Measurements from ENCODE around the gene C9orf153. TPM values are rescaled to one million over a fixed set of nuclear protein-coding genes. Genes with fewer than 3 reads are reported as not detected.

The C9orf153 gene
- total and polyA plus RNA-seq, 2 donors (not counting 1 experiment from before 2014, with no cell fraction given), result 0.67 TPM; not detected in 1

DNA sequence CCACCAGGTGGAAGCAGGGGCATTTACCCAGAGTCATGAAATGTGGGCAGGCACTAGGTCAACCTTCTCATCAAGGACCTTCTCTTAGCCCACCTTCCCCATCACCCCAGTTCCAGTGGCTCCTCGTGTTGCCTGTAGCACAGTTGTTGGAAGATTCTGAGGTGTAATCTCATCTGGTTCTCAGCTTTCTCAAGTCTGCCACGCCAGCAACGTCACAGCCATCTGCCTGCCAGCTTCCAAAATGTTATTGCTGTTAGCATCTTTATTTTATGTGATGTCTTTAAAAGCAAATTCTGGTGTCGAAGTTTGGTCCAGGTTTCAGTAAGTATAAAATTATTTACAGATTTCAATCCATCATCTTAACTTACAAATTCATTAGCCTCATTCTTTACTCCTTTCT is 10.7 kb downstream of the C9orf153 start:
- peaks cover 0 to 14% (median 10%) of the 10 kb centered on the region in 3 donors for H3K9me3 ChIP-seq (ENCODE audit: control extremely low read depth in 1 of 3, control insufficient read depth in 2 of 3, insufficient read depth in 1 of 3, low read length in 2 of 3)
- H3K9me3 Mint-ChIP-seq (ENCODE audit: insufficient read depth), result peaks cover 8% of the 10 kb centered on the region
- no peak overlapping the region for H3K9ac ChIP-seq (ENCODE audit: low read length)
- H3K27ac Mint-ChIP-seq, result no peak overlapping the region
- no peak for TF ChIP-seq EZH2 (IDR thresholded peaks at IDR 0.05; ENCODE audit: borderline replicate concordance, insufficient read depth, low read depth, low read length, poor library complexity, severe bottlenecking)
- TF ChIP-seq, protein P1, sequence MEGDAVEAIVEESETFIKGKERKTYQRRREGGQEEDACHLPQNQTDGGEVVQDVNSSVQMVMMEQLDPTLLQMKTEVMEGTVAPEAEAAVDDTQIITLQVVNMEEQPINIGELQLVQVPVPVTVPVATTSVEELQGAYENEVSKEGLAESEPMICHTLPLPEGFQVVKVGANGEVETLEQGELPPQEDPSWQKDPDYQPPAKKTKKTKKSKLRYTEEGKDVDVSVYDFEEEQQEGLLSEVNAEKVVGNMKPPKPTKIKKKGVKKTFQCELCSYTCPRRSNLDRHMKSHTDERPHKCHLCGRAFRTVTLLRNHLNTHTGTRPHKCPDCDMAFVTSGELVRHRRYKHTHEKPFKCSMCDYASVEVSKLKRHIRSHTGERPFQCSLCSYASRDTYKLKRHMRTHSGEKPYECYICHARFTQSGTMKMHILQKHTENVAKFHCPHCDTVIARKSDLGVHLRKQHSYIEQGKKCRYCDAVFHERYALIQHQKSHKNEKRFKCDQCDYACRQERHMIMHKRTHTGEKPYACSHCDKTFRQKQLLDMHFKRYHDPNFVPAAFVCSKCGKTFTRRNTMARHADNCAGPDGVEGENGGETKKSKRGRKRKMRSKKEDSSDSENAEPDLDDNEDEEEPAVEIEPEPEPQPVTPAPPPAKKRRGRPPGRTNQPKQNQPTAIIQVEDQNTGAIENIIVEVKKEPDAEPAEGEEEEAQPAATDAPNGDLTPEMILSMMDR (IDR thresholded peaks at IDR 0.05), result no peak
- no peaks in the 10 kb centered on the region for H3K79me2 ChIP-seq (ENCODE audit: control insufficient read depth, insufficient read depth, low read length)
- H4K20me1 ChIP-seq (ENCODE audit: control insufficient read depth, insufficient read depth, low read length, poor library complexity, severe bottlenecking), result no peaks in the 10 kb centered on the region
- POLR2A ChIA-PET, result no interaction called here
- H3K36me3 ChIP-seq (replicated peaks in 1 of 2; ENCODE audit: control extremely low read depth in 1 of 2, control insufficient read depth in 1 of 2, extremely low read depth in 1 of 2, insufficient read depth in 2 of 2, low read length in 1 of 2), result no peaks in the 10 kb centered on the region
- ATAC-seq (ENCODE audit: low read depth) (no peak), DNase-seq (no peak)
- no peak overlapping the region for H3K27ac ChIP-seq (ENCODE audit: low read length in 2 of 2)
- CTCF ChIA-PET, result no interaction called here
- no peak overlapping the region for H3K4me3 ChIP-seq (ENCODE audit: control extremely low read depth in 1 of 5, extremely low read depth in 1 of 5, insufficient read depth in 1 of 5, low read depth in 2 of 5, low read length in 4 of 5)
- H3K4me1 ChIP-seq (ENCODE audit: control insufficient read depth in 2 of 2, insufficient read depth in 2 of 2, low read length in 2 of 2), result no peaks in the 10 kb centered on the region
- H3K27me3 ChIP-seq (replicated peaks in 1 of 4; ENCODE audit: control extremely low read depth in 1 of 4, control insufficient read depth in 3 of 4, insufficient read depth in 4 of 4, low read length in 3 of 4), result no peaks in the 10 kb centered on the region
- WGBS (ENCODE audit: insufficient coverage), result no CpG with 5 or more reads among the region's 4 CpGs
- no peak overlapping the region for H3K4me2 ChIP-seq (replicated peaks; ENCODE audit: low read depth, low read length, poor library complexity, severe bottlenecking)
- no peak overlapping the region for H2AFZ ChIP-seq (ENCODE audit: insufficient read depth, low read depth, low read length, poor library complexity, severe bottlenecking)
- intact Hi-C loops (cut with micrococcal nuclease), result no loop called here
- no peak overlapping the region for H3K4me3 Mint-ChIP-seq
- peaks cover 4% of the 10 kb centered on the region for H3K27me3 Mint-ChIP-seq
- peaks cover 2% of the 10 kb centered on the region for H3K4me1 Mint-ChIP-seq

DNA sequence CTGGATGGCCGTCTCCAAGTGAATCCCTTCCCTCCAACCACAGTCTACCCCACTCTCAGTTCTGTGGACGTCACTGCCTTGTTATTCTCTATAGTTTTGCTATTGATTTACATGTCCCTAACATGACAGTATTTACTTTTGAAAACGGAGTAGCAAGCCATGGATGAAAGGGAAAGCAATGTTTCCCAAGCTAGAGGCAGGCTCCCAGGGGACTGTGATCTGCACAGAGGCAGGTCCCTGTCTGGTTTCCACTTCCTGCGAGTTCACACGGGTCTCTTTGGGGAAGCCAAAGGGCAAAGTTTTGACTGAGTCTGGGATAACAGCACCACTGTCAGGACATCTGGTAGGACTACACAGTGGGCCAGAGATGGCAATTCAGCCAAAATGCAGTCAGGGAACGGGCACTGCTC is 12.7 kb downstream of the C9orf153 start:
- no peak overlapping the region for H2AFZ ChIP-seq (ENCODE audit: insufficient read depth, low read depth, low read length, poor library complexity, severe bottlenecking)
- no peak overlapping the region for H3K27ac Mint-ChIP-seq
- H3K4me3 ChIP-seq (ENCODE audit: control extremely low read depth in 1 of 5, extremely low read depth in 1 of 5, insufficient read depth in 1 of 5, low read depth in 2 of 5, low read length in 4 of 5), result no peak overlapping the region

More for the DNA sequence above, 12.7 kb downstream of the C9orf153 start:
- H3K4me1 Mint-ChIP-seq, result peaks cover 2% of the 10 kb centered on the region
- H3K4me1 ChIP-seq (ENCODE audit: control insufficient read depth in 2 of 2, insufficient read depth in 2 of 2, low read length in 2 of 2), result no peaks in the 10 kb centered on the region
- no peak overlapping the region for H3K9ac ChIP-seq (ENCODE audit: low read length)
- peaks cover 0 to under 1% (median 0%) of the 10 kb centered on the region in 3 donors for H3K9me3 ChIP-seq (ENCODE audit: control extremely low read depth in 1 of 3, control insufficient read depth in 2 of 3, insufficient read depth in 1 of 3, low read length in 2 of 3)
- no peak for TF ChIP-seq EZH2 (IDR thresholded peaks at IDR 0.05; ENCODE audit: borderline replicate concordance, insufficient read depth, low read depth, low read length, poor library complexity, severe bottlenecking)
- TF ChIP-seq, protein P1 (IDR thresholded peaks at IDR 0.05), result no peak
- H3K27me3 Mint-ChIP-seq, result peaks cover 4% of the 10 kb centered on the region
- ChIA-PET CTCF (no interaction called here), POLR2A (no interaction called here)
- no peaks in the 10 kb centered on the region for H3K36me3 ChIP-seq (replicated peaks in 1 of 2; ENCODE audit: control extremely low read depth in 1 of 2, control insufficient read depth in 1 of 2, extremely low read depth in 1 of 2, insufficient read depth in 2 of 2, low read length in 1 of 2)
- no peaks in the 10 kb centered on the region for H3K79me2 ChIP-seq (ENCODE audit: control insufficient read depth, insufficient read depth, low read length)
- DNase-seq, result no peak
- ATAC-seq (ENCODE audit: low read depth), result no peak
- H3K4me3 Mint-ChIP-seq, result no peak overlapping the region
- 23% methylated on average over 4 of the region's 6 CpGs for WGBS (ENCODE audit: insufficient coverage)
- H3K27me3 ChIP-seq (replicated peaks in 1 of 4; ENCODE audit: control extremely low read depth in 1 of 4, control insufficient read depth in 3 of 4, insufficient read depth in 4 of 4, low read length in 3 of 4), result no peaks in the 10 kb centered on the region
- no peaks in the 10 kb centered on the region for H4K20me1 ChIP-seq (ENCODE audit: control insufficient read depth, insufficient read depth, low read length, poor library complexity, severe bottlenecking)
- intact Hi-C loops (cut with micrococcal nuclease), result no loop called here
- no peak overlapping the region for H3K27ac ChIP-seq (ENCODE audit: low read length in 2 of 2)
- no peak overlapping the region for H3K4me2 ChIP-seq (replicated peaks; ENCODE audit: low read depth, low read length, poor library complexity, severe bottlenecking)
- peaks cover 2% of the 10 kb centered on the region for H3K9me3 Mint-ChIP-seq (ENCODE audit: insufficient read depth)
